Fibroblast of skin of right quadriceps (primary cell): ENCODE data around the gene KRTAP8-1.

Experiments
- DNase-seq: peaks from one replicate; pipeline ENCODE4 v3.0.0-alpha.2; 2013

The KRTAP8-1 gene, protein sequence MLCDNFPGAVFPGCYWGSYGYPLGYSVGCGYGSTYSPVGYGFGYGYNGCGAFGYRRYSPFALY

DNA sequence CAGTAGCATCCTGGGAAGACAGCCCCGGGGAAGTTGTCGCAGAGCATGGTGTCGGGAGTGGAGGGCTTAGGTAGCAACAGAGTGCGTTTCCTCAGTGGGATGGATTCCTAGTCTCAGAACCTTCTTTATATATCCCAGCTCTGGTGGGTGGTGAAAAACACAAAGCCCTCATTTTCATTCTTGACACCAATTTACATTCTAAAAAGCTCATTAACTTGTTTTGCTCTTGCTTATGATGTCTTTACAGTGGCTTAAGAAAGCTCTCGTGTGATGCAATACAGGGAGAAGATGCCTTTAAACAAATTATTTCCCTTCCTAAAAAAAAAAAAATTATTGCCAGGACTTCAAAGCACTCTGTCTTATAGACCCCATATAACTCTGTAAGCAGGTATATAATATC is at the start of gene KRTAP8-1:
Gene KRTAP8-1 (minus strand): TSS at position 101 of the 400 bp plus-strand sequence. CDS start 54 bp downstream, at position 47.
- no peak for DNase-seq

DNA sequence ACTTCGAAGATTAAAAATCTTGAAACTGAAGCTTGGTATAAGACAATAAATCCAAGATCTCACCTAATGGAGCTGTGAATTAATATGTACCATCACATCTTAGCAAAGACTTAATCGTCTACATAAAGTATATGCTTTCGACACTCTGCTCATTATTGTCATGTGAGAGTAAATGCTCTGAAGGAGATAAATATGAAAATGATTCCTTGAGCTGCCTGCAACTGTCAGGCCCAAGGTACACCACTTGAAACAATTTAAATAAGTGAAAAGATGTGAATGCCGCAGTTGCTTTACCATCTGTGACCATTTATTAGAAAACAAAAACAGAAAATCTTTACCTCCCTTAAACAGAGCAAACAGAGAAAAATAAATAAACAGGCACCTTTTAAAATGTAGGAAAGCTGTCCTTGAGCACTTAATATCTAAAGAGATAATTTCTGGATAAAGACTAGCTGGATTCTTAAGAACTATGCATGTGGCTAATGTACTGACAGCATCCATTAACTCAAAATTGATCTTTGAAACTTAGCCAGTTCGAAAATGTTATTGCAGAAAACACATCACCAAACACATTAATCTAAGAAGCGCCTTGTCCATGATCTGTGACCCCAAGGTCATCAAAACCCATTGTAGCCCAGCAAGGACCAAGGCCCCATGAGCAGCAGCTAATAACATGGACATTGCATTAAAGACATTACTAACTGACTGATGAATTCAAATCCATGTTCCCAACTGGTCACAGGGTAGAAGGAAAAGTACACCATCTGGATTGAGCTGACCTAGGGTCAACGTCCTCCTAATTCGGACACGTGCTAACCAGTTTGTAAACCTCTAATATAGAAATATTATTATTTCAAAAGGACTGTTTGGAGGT is 34.8 kb upstream of the KRTAP8-1 start:
- DNase-seq: no peak

DNA sequence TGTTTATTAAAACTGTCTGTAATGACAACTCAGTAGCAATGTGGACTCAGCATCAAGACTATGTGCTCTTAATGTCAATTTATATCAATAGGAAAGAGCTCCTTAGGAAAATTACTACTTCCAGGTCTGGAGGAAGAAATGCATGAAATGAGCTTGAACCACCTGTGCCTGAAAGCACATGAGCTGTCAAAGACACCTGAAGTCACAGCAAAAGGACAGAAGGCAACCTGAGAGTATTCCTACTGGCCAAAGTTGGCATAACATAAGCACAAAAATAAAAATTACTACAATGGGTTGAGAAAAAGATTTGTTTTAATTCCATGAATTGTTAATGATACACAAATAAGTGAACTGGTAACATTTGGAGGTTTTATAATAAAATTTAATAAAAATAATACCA is 29.9 kb upstream of the KRTAP8-1 start:
- DNase-seq: no peak

DNA sequence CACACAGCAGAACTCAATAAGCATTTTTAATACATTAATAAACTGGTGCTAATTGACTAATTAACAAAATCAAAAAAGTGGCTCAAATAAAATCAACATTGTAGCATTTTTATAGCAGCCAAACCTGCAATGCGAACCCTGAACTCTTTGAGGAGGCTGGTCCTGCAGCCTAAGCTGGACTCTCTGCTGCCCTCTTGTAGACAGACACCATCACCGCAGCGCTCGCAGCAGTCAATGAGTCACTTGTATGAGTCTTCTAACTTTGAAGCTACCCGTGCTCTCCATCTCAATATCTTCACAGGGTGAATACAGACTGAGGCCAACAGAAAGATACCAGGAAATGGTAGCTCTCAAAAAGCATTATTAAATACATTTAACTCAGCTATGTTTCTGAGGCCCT is 26.2 kb upstream of the KRTAP8-1 start:
- peak; percentile 3 for DNase-seq

DNA sequence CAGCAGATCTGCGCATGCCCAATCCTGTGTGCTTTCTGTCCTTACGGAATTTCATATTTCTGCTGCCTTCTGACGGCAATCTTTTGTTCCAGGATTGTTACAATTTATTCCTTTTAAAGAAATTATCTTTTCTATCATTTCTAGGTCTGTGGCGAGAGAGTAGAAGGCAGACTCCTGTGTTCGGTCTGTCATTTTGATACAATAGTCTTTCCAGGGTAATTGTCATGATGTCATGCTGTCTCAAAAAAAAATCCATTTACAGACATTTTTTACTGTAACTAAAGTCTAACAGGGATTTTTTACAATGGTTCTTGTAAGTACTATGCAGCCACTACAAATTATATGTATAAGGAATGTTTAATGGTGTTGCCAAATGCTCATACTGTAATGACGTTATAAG is 25.5 kb upstream of the KRTAP8-1 start:
- no peak for DNase-seq

DNA sequence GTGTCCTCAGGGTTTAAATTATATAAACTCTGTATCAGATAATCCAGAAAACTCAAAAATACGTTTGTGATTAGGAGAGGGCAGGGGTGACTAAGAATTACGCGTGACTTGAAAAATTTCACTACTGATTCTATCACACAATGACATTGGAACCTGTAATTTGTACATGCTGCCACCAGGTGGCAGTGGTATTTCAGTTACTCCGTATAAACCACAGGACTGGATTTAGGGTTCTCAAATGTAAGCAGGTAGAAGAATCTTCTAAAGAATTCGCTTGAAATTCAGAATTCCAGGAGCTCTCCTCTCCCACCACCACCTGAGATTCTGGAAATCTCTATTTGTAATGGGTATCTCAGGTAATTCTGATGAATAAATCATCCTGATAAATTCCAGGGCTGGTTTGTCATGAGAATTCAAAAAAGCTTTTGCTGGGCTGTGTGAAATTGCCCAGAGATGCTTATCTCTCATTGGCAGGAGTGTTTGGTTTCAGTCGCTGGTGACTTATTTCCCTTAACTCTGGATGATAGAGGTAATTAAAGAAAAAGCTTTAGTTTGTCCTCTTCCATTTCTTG is 18.2 kb upstream of the KRTAP8-1 start:
- no peak for DNase-seq

DNA sequence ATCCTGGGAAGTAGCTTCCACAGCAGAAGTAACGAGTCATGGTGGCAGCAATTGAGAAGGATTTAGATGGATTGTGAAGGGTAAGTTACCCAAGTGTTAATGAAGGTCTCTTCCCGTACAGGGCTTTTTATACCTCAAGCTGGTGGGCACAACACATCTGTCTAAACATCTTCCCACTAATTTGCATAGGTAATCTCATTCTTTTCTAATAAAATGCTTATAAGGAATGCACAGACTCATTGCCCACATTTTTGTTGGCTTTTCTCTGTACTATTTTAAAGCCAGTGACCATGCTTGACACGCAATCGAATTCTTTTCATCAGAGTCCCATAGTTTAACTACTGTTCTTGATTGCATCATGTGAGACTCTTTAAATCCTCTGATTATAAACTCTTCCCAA is 16.6 kb upstream of the KRTAP8-1 start, which contains the start of gene KRTAP7-1:
Gene KRTAP7-1 (minus strand): TSS at position 101 of the 400 bp plus-strand sequence. CDS start 61 bp downstream, at position 40.
- peak; percentile 7 for DNase-seq

DNA sequence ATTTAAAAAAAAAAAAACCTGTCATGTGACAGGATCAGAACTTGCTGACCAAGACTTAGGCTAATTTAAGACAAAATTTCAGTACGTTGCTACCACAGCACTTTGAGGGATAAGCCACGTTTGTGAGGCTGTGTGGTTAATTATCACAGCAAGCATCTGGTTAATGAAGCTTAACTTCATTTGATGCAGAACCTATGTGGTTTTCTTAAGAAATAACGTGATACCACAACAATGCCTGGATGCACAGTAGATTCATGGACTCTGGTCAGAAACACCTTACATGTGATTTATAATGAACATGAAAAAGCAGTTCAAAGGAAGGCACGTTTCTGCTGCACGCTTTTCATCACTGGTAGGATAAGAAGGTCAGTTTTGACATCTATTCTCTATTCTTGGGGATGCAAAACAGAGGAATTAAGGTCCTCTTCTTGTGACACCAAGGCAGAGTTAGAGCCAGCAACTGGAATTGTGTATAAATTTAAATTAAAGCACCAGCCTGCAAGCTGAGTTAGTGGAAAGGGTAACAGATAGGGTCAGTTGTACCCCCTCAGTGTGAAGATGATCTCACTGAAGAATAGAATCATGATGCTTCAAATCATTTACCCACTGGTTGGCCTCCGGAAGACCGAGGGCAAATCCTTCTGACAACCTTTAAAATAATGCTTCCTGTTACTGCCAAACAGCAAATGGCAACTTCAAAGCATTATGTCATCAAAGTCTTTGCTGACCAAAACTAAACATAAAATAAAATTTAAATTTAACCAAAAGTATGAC is 6.0 kb upstream of the KRTAP8-1 start:
- DNase-seq: no peak

DNA sequence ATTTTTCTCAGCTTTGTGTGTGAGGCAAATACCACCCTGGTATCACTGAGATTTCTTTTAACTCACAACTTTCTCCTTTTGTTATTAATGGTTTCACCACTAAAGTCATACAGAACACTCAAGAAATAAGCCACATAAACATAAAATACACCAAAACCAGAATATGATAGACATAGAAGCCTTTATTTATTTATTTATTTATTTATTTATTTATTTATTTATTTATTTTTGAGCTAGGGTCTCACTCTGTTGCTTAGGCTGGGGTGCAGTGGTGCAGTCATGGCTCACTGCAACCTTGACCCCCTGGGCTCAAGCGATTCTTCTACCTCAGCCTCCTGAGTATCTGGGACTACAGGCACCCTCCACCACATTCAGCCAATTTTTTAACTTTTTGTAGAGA is 12.5 kb downstream of the KRTAP8-1 start:
- no peak for DNase-seq

DNA sequence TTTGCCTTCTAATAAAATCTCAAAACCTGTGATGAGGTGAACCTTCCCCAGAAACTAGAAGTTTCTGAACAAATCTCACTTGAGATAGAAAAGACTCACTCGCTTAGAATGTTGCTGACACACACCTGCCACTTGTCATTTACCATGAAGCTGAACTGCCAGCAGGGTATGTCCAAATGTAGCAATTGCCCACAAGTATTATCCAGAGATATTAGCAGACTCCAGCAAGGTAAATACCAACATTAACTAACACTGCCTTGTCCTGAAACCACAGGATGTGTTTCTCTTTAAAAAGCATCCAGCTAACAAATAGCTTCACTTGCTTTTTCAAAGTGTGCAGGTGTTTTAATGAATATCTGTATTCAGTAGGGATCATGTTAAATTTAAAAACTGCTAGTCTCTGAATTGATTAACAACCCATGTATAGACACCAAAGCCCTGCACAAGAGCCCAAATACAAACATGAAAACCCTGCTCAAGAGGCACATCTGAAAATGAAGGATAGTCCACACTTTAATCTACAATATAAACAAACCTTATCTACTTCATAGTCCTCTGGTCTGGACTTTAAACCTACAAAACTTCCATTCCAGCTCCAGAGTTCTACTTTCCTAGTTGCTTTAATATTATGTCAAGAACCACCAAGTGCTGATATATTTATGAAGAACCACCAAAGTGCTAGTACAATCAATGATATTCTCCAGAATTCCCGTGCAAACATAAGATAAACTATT is 19.3 kb downstream of the KRTAP8-1 start:
- no peak for DNase-seq

DNA sequence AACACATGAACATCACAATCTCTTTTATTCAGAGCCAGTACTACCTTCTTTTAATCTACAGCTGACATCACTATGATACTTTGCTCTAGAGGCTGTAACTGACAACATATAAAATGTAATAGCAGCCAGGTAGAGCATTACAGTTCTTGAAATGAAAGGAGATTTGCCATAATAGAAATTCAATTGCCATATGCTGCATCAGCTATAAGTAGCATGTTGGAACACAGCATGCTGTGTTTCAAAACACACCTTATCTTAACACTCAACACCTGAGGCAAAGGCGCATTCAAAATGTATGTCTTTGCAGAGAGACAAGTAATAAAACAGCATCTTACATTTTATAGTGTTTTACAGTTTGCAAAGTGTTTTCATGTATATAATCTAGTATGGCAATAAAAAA is 33.8 kb downstream of the KRTAP8-1 start:
- no peak for DNase-seq

DNA sequence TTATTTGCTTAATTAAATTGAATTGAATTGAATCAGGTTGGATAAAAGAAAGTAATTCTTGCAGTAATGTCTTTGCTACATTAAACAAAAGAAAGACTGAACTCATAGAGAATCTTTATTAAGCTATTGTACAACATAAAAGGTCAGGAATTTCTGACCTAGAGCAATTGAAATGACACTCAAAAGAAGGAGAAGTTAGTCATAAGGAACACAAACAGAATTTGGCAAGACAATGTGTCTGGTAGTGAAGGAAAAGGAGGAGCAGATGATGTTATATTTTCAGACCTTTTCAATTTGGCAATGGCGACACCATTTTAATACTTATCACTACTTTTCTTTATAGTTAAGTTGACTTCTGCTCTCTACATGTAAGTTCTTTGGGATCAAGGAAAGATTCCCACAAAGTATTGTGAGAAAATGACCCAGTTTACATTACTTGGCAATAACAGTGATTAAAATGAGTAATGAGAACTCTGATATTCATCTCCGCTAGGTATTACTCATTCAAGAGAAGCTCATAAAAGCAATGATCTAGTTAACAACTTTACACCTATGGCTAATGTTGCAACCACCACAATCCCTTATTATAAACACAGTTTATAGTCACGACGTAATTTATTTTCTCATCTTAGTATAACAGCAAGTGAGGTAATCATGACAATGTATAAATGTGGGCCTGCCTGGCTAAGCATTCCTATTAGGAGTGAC is 43.2 kb downstream of the KRTAP8-1 start:
- DNase-seq: no peak
